ENCODE data around the gene CARD6. TPM values are rescaled to one million over a fixed set of nuclear protein-coding genes. Genes with fewer than 3 reads are reported as not detected.

CARD6 gene
- total and polyA plus RNA-seq, 9 of the 15 experiments (the other 6 are each of a cell fraction or from before 2014, with no cell fraction given), result 3.5 to 8.3 (median 5.9) TPM

GRCh38 chr5:40796487-40796889 is 44.7 kb upstream of the CARD6 start (continued):
- TF ChIP-seq ZBTB40 (IDR thresholded peaks at IDR 0.05), result no peak
- TF ChIP-seq ZBTB40 (CRISPR knock-in tag; IDR thresholded peaks at IDR 0.05), result no peak
- no peak for TF ChIP-seq FOXP4 (CRISPR knock-in tag; IDR thresholded peaks at IDR 0.05; ENCODE audit: borderline replicate concordance)
- TF ChIP-seq ZBTB8A (IDR thresholded peaks at IDR 0.05; ENCODE audit: partially characterized antibody), result no peak
- no peak for TF ChIP-seq ZNF561 (CRISPR knock-in tag; conservative IDR thresholded peaks at IDR 0.05)
